Endometrial microvascular endothelial cells (primary cell): ENCODE data around the gene PTPRM. TPM values are rescaled to one million over a fixed set of nuclear protein-coding genes. Genes with fewer than 3 reads are reported as not detected.

Experiments
- in situ Hi-C: cut with HindIII; loops from 2 replicates; pipeline ENCODE4 v1.10.0; 2017; ENCODE audit warnings: low sequenced_read_pairs, low pct_unique_long_range_greater_than_20kb; ENCODE audit errors: inconsistent ontology term
- total RNA-seq: library from RNA; depleted of rRNA; stranded (reverse); fragments of >200 nt; gene quantifications from one replicate; pipeline ENCODE4 v1.2.3, GENCODE V29; 2015; ENCODE audit errors: inconsistent ontology term

PTPRM gene
- total RNA-seq, 1 donor from 2014 or later: 59.6 TPM

DNA sequence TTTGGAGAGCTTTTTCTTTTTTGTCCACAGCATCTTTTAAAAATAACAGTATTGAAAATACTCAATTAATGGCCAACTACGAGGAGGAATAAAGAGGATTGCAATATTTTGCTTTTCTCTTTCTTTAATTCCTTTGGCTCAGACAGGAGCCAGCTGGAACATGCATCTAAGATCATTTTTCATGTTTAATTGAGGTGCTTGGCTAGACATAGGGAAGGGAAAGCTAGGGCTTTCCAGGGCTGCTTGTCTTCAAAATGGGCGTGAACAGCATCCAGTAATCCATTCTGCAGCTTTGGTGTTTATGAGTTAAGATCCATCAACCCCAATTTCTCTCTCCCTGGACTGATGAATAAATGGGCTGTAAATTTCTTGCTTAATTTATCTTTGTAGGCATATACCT is 323.0 kb downstream of the PTPRM start:
- in situ Hi-C loops: no loop called here

DNA sequence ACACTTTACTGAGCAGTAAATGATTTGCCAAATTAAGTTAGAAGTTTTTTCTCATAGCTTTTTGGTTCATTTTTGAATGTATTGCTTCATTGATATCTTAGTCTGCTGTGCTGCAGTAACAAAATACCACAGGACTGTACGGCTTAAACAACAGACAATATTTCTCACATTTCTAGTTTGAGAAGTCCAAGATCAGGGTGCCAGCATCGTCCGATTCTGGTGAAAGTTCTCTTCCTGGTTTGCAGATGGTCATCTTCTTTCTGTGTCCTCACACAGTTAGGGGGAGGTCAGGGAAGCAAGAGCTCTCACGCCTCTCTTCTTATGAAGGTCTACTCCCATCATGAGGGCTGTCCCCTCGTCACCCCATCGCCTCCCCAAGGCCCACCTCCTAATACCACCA is 325.4 kb downstream of the PTPRM start:
- in situ Hi-C loops: no loop called here

- in situ Hi-C loops: no loop called here
These were observed 327.5 kb downstream of the PTPRM start for GRCh38 chr18:7894592-7894991.

- in situ Hi-C loops: no loop called here
These were observed 328.2 kb downstream of the PTPRM start for GRCh38 chr18:7895346-7895745.

DNA sequence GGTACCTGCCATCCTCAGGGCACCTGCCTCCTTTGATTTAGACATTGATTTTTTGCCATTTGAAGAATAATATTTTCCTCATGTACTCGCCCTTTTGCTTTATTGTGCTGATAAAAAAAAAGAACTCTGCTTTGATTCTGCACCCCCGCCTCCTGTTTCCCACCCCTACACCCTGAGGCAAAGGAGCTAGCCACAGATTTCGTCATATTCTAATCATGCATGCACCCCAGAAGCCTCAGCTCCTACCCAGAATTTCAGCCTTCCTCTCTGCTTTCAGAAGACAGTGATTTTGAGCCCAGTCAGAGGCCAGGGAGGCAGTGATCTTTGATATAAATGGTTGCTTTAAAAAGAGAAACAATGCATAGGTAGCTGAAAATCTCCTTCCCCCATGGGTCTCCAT is 329.0 kb downstream of the PTPRM start:
- in situ Hi-C loops: no loop called here

GRCh38 chr18:7896805-7897518 is 329.8 kb downstream of the PTPRM start:
- in situ Hi-C loops: no loop called here

GRCh38 chr18:7898181-7898580 is 331.1 kb downstream of the PTPRM start:
- in situ Hi-C loops: no loop called here

- in situ Hi-C loops: no loop called here
These were observed 332.0 kb downstream of the PTPRM start for GRCh38 chr18:7899078-7899477.

GRCh38 chr18:7900091-7900490 is 333.0 kb downstream of the PTPRM start:
- in situ Hi-C loops: no loop called here

DNA sequence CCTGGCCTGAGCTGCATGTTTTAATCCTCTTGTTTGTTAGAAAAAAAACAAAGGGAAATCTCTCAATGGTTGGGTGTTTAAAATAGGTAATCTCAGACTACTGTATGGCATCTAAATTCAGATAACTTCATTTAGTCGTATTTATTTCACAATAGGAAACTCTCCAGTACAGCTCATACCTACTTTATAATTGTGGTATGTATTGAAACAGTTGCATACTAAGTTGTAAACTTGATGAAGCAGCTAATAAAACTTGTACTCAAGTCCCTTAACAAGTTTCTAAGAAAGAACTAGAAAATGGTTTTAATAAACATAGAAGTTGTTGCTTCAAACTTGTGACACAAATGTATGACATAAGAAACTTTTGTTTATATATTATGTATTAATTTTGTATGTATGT is 334.5 kb downstream of the PTPRM start:
- in situ Hi-C loops: no loop called here

DNA sequence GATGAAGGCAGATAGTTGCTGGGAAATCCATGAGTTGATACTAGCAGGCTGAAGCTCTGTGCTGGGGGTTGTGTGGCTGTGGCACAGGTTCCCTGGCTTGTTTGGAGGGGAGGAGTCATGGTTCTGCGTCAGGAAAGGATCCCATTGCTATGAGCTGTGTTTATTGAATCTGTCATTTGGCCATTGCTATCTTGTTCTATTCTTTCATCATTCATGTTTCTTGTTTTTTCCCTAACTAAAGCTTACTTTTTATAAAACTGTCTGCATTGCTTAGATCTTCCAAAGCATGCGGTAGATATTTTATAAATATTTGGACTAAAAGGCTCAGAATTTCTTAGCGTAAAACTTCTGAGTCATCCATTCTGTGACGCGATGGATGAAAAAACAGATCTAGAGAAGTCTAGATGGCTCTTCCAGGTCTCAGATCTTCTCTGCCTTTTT is 335.3 kb downstream of the PTPRM start:
- in situ Hi-C loops: no loop called here

DNA sequence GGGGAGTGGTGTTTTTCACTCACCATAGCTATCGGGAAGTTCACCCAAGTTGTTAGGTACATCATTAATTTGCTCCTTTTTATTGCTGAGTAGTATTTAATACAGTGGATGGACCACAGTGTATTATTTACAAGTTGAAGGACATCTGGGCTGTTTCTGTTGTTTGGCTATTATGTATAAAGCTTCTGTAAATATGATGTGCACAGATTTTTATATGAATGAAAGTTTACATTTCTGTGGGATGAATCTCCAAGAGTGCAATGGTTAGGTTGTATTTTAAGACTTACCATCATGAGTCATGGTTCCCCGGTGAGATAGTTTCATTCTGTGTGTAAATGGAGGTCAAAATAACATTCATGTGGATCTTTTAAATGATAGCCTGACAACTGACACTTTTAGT is 337.4 kb downstream of the PTPRM start:
- in situ Hi-C loops: no loop called here

DNA sequence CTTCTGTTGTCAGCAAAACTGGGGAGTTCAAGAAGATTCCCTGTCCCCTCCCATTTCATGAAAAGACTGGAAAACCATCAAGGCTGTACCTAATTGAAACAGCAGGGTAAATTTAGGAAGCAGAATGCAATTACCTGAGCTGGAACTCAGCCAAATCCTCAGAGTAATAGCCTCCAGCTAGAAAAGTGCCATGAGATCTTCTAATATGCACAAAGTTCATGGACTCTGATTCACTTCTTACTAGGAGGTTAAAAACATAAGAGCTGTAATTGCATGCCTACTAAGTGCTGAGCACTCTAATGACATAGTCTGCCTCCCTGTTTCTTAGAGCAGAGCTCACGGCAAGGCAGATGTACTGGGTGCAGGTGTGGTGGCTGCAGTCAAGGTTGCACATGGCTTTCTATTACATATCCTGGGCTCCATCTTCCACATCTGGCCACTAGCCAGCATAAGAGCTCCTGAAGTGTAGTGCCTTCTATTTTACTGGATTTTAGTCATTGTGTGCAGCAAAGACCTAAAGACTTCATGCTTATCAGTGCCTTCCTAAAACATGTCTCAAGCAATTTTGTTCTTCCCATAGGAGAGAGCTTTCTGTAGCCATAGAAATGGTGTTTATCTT is 341.7 kb downstream of the PTPRM start:
- in situ Hi-C loops: no loop called here

DNA sequence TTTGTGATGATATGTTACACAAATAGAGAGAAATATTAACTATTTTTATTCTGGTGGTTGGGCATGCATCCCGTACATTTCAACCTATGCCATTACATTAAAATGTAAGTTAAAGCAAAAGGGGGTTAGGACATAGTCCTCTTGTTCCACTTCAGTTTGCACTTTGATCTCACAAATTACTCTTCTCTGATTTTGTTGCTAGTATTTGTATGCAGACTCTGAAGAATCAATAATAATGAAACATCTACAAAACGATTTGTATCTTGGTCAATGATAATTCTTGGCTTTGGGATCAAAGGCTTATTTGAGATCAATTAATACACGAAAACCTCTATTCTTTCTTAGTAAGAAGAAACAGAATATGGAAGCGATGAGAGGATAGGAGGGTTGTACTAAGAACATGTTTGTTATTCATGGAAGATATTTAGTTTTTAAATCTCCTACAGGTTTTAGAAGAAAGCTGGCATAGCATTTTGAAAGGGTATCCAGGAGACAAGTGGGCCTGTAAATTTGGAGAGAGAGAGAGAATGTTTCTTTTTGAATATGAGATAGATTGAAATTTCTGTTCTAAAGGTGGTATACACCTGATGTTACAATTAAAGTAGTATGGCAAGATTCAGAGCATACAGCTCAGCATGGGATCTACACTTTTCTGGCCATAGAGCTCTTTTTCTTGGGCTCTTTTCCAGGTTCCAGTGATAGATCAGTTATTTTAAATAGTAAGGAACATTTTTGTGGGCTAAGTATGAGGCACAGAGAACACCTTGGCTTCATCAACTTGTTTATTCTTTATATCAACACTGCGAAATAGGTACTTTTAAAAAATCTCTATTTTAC is 347.9 kb downstream of the PTPRM start:
- in situ Hi-C loops: no loop called here

- in situ Hi-C loops: no loop called here
These were observed 351.6 kb downstream of the PTPRM start for GRCh38 chr18:7918701-7919100.

GRCh38 chr18:7919565-7919964 is 352.4 kb downstream of the PTPRM start:
- in situ Hi-C loops: no loop called here

DNA sequence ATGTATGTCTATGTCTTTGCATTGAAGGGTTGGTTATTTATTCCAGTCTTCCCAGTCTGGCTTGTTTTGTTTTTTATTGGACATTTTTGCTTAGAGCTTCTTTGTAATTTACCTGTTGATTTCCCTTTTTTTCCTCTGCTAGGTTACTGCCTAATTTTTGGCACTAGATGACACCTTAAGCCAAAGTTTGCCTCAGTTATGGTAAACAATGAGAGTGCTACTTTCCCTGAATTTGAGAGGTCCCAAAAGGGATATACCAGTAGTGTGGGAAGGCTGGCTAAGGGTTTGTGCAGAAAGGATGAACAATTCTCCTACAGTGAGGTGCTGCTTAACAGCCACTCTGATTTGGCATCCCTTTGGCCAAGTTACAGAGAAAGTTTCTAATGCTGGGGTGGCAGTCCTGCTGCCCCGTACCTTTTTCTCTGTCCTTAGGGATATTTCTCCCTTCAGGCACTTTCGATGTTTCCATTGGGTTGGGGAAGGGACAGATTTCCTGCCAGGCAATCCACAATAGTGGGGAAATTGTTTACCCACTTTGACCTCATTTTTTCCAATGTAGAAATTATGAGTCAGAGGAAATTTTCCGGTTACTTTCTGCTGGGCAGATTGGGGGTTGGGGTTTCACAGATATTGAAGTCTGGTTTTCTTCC is 354.9 kb downstream of the PTPRM start:
- in situ Hi-C loops: no loop called here

- in situ Hi-C loops: no loop called here
These were observed 356.0 kb downstream of the PTPRM start for GRCh38 chr18:7923105-7923504.

DNA sequence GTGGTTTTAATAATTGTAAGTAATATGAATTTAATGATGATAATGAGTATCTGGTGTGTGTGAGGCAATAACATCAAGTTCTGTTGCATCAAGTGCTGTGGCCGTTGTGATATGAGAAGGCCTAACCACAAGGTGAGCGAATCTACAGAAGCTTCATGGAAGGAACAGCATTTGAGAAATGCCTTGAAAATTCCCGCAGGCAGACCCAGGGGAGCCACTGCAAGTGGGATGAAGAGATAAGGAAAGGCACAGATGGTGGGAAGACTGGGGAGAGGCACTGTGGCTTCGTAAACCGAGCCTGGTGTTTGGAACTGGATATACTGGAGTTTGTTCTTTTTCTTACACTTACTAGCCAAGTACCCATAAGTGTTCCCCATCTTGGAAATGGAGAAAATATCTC is 357.5 kb downstream of the PTPRM start:
- in situ Hi-C loops: no loop called here
